SK-N-MC (cell line): ENCODE data around the gene SBF2.

Source experiments
- DNase-seq: peaks from one replicate; pipeline ENCODE4 v3.0.0-alpha.2; 2011; ENCODE audit warnings: low read depth, low spot score
- H3K27ac ChIP-seq: fragments of 200-600 bp; sonication (generic); 2 replicates; pipeline ENCODE4 v1.5.1; 2016; ENCODE audit warnings: mixed run types
- H3K36me3 ChIP-seq: fragments of 200-600 bp; sonication (generic); 2 replicates; pipeline ENCODE4 v1.6.1; 2017; ENCODE audit warnings: antibody characterized with exemption, low read length, mixed read lengths; ENCODE audit not compliant: insufficient read depth
- H3K4me3 ChIP-seq: fragments of 200-600 bp; sonication (generic); 2 replicates; pipeline ENCODE4 v1.5.1; 2016
- H3K9ac ChIP-seq: fragments of 200-600 bp; sonication (generic); 2 replicates; pipeline ENCODE4 v1.8.0; 2017; ENCODE audit warnings: mixed run types, mixed read lengths; ENCODE audit not compliant: insufficient read length
- H3K9me3 ChIP-seq: fragments of 200-600 bp; sonication (generic); 2 replicates; pipeline ENCODE4 v1.6.1; 2017; ENCODE audit warnings: low read depth, mild to moderate bottlenecking, antibody characterized with exemption, low read length, moderate library complexity, mixed read lengths
- EZH2 ChIP-seq: fragments of 200-600 bp; sonication (generic); IDR thresholded peaks from one replicate; pipeline ENCODE4 v1.6.1; 2017; ENCODE audit warnings: antibody characterized with exemption
- FOXP2 ChIP-seq: optimal IDR thresholded peaks from 2 replicates; pipeline ENCODE3; 2011; ENCODE audit warnings: mild to moderate bottlenecking, moderate library complexity; ENCODE audit not compliant: insufficient read depth; ENCODE audit errors: extremely low read length, control extremely low read depth
- POLR2AphosphoS5 ChIP-seq: IDR thresholded peaks from 2 replicates; pipeline ENCODE4 v1.6.1; 2012; ENCODE audit warnings: mild to moderate bottlenecking, low read depth, low read length, borderline replicate concordance

Gene SBF2

GRCh38 chr11:10326012-10326964 is 32.3 kb upstream of the SBF2 start:
- no peak overlapping the region for H3K9ac ChIP-seq
- TF ChIP-seq EZH2 (no peak), POLR2AphosphoS5 (no peak), FOXP2 (no peak)
- no peak for DNase-seq

GRCh38 chr11:10325277-10326011 is 31.4 kb upstream of the SBF2 start:
- Histone ChIP-seq H3K36me3 (no peaks in the 10 kb centered on the region), H3K4me3 (no peak overlapping the region), H3K9ac (no peak overlapping the region), H3K27ac (no peak overlapping the region), H3K9me3 (no peaks in the 10 kb centered on the region)
- TF ChIP-seq EZH2 (no peak), POLR2AphosphoS5 (no peak), FOXP2 (no peak)
- DNase-seq: no peak

More at GRCh38 chr11:10326012-10326964, 32.3 kb upstream of the SBF2 start:
- no peak overlapping the region for H3K27ac ChIP-seq
- no peaks in the 10 kb centered on the region for H3K9me3 ChIP-seq
- H3K36me3 ChIP-seq: no peaks in the 10 kb centered on the region
- H3K4me3 ChIP-seq: no peak overlapping the region

DNA sequence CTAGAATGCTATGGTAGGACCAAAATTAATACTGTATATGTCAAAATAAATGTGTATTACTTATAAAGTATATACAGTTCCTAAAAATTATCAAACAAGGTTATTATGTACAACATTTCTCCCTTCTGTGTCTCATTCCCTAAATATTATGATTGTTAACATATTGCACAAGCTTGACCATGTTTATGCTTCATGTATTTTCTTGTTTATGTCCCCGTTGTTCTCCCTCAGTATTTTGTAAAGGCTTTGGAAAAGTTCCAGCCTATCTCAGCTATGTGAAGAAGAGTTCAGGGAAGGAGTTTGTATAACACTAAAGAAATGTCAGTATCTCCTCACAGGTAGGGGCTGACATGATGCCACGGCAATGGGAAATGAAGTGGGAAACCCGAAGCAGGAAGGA is 30.5 kb upstream of the SBF2 start:
- TF ChIP-seq EZH2: no peak
- no peak for TF ChIP-seq POLR2AphosphoS5
- TF ChIP-seq FOXP2: no peak
- no peak overlapping the region for H3K4me3 ChIP-seq

GRCh38 chr11:10323793-10324170 is 29.8 kb upstream of the SBF2 start:
- Histone ChIP-seq H3K36me3 (no peaks in the 10 kb centered on the region), H3K4me3 (no peak overlapping the region), H3K9me3 (no peaks in the 10 kb centered on the region), H3K9ac (no peak overlapping the region), H3K27ac (no peak overlapping the region)
- DNase-seq: no peak
- TF ChIP-seq FOXP2 (no peak), EZH2 (no peak), POLR2AphosphoS5 (no peak)

More for the DNA sequence above, 30.5 kb upstream of the SBF2 start:
- no peak for DNase-seq
- no peak overlapping the region for H3K27ac ChIP-seq
- H3K36me3 ChIP-seq: no peaks in the 10 kb centered on the region
- H3K9ac ChIP-seq: no peak overlapping the region
- H3K9me3 ChIP-seq: no peaks in the 10 kb centered on the region

- DNase-seq: peak; percentile 62
- Histone ChIP-seq H3K9me3 (no peaks in the 10 kb centered on the region), H3K4me3 (peak overlapping the region; percentile 16; the same call in 1 of the 2 replicates), H3K36me3 (no peaks in the 10 kb centered on the region), H3K9ac (no peak overlapping the region), H3K27ac (no peak overlapping the region)
- TF ChIP-seq EZH2 (no peak), FOXP2 (no peak), POLR2AphosphoS5 (no peak)
Observed at GRCh38 chr11:10322830-10323792, 29.1 kb upstream of the SBF2 start.

GRCh38 chr11:10322401-10322800 is 28.4 kb upstream of the SBF2 start:
- DNase-seq: no peak
- H3K27ac ChIP-seq: no peak overlapping the region

DNA sequence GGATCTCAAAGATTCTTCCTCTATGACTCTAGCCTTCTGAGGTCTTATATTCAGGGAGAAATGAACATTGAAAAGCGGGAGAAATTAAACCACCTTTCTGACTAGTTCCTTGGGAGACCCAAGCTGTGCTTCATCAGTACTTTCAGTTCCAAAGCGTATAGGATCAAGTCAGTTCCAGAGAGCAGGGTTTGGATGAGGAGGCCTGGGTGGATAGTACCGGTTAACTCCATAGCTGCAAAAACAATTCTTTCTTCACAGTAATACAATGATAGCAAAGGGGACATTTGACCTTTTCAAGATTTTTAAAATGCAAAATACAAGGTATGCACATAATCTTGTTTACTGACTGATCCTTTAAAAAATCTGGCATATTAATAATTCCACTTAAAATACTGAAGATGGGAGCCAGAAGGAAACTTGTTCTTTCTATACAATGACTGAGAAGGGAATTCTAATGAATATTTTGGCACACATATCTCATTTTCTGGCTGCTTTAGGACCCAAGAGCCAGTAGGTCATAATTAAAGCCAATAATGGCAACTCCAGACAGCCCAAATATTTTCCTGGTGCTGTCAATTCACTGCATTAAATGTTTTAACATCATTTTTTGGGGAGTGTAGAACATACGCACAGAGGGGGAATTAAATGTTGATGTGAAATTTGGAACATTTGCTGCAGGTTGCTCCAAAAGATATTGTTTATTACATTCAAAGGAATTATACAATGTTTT is 26.9 kb upstream of the SBF2 start:
- no peak overlapping the region for H3K4me3 ChIP-seq
- H3K27ac ChIP-seq: no peak overlapping the region
- H3K9ac ChIP-seq: no peak overlapping the region
- no peaks in the 10 kb centered on the region for H3K36me3 ChIP-seq
- H3K9me3 ChIP-seq: no peaks in the 10 kb centered on the region
- TF ChIP-seq EZH2 (no peak), FOXP2 (no peak), POLR2AphosphoS5 (no peak)
- no peak for DNase-seq

More at GRCh38 chr11:10322401-10322800, 28.4 kb upstream of the SBF2 start:
- H3K36me3 ChIP-seq: no peaks in the 10 kb centered on the region
- no peak overlapping the region for H3K4me3 ChIP-seq
- TF ChIP-seq POLR2AphosphoS5 (no peak), EZH2 (no peak), FOXP2 (no peak)
- H3K9ac ChIP-seq: no peak overlapping the region
- H3K9me3 ChIP-seq: no peaks in the 10 kb centered on the region

- Histone ChIP-seq H3K36me3 (no peaks in the 10 kb centered on the region), H3K9ac (no peak overlapping the region), H3K4me3 (no peak overlapping the region), H3K9me3 (no peaks in the 10 kb centered on the region), H3K27ac (no peak overlapping the region)
- no peak for DNase-seq
- TF ChIP-seq FOXP2 (no peak), POLR2AphosphoS5 (no peak), EZH2 (no peak)
Observed at GRCh38 chr11:10319702-10320558, 25.9 kb upstream of the SBF2 start.
